Type B pancreatic cell (in vitro differentiated cells): ENCODE data around the gene NTSR2. TPM values are rescaled to one million over a fixed set of nuclear protein-coding genes. Genes with fewer than 3 reads are reported as not detected.

Experiments
- DNase-seq: peaks from one replicate; pipeline ENCODE4 v3.0.0; 2021; ENCODE audit warnings: mixed read lengths; ENCODE audit not compliant: unreplicated experiment; ENCODE audit errors: extremely low spot score
- H3K27ac Mint-ChIP-seq: 2 replicates; pipeline ENCODE4 v1.8.0; 2021; ENCODE audit warnings: mild to moderate bottlenecking, mixed read lengths
- H3K27me3 Mint-ChIP-seq: 2 replicates; pipeline ENCODE4 v1.8.0; 2021; ENCODE audit warnings: mixed read lengths
- H3K36me3 Mint-ChIP-seq: 2 replicates; pipeline ENCODE4 v1.8.0; 2021; ENCODE audit warnings: mixed read lengths
- H3K4me1 Mint-ChIP-seq: one replicate; pipeline ENCODE4 v1.8.0; 2021; ENCODE audit warnings: mixed read lengths; ENCODE audit not compliant: unreplicated experiment
- H3K4me3 Mint-ChIP-seq: 2 replicates; pipeline ENCODE4 v1.8.0; 2021; ENCODE audit warnings: mild to moderate bottlenecking, mixed read lengths
- H3K9me3 Mint-ChIP-seq: 2 replicates; pipeline ENCODE4 v1.8.0; 2021; ENCODE audit warnings: mixed read lengths
- CTCF ChIP-seq: fragments of 200-600 bp; sonication (generic); conservative IDR thresholded peaks from 2 replicates; pipeline ENCODE4 v1.5.0; 2021; ENCODE audit warnings: antibody characterized with exemption, mild to moderate bottlenecking
- total RNA-seq: library from RNA; stranded (reverse); gene quantifications from 2 replicates; pipeline ENCODE4 v1.2.1, GENCODE V29; 2021; ENCODE audit warnings: low replicate concordance

Gene NTSR2
- total RNA-seq, 1 donor from 2014 or later, result not detected

- peaks cover 5% of the 10 kb centered on the region for H3K4me1 Mint-ChIP-seq
Observed at GRCh38 chr2:11657646-11658045, 12.3 kb downstream of the NTSR2 start.

GRCh38 chr2:11657195-11657594 lies 12.8 kb downstream of the NTSR2 start:
- Mint-ChIP-seq H3K4me3 (no peak overlapping the region), H3K4me1 (peaks cover 5% of the 10 kb centered on the region), H3K27me3 (peaks cover 23% of the 10 kb centered on the region), H3K36me3 (no peaks in the 10 kb centered on the region), H3K9me3 (peaks cover 3% of the 10 kb centered on the region), H3K27ac (no peak overlapping the region)
- no peak for DNase-seq
- TF ChIP-seq CTCF, result no peak

More at GRCh38 chr2:11657646-11658045, 12.3 kb downstream of the NTSR2 start:
- H3K27me3 Mint-ChIP-seq, result peaks cover 23% of the 10 kb centered on the region
- H3K27ac Mint-ChIP-seq, result no peak overlapping the region
- peaks cover 4% of the 10 kb centered on the region for H3K9me3 Mint-ChIP-seq
- H3K36me3 Mint-ChIP-seq, result no peaks in the 10 kb centered on the region
- H3K4me3 Mint-ChIP-seq, result no peak overlapping the region
- DNase-seq, result peak; percentile 65
- no peak for TF ChIP-seq CTCF

GRCh38 chr2:11656671-11657101 lies 13.3 kb downstream of the NTSR2 start:
- no peak overlapping the region for H3K4me3 Mint-ChIP-seq
- H3K4me1 Mint-ChIP-seq, result peaks cover 5% of the 10 kb centered on the region
- no peaks in the 10 kb centered on the region for H3K36me3 Mint-ChIP-seq
- TF ChIP-seq CTCF, result no peak
- DNase-seq, result peak; percentile 67
- no peaks in the 10 kb centered on the region for H3K9me3 Mint-ChIP-seq
- peaks cover 23% of the 10 kb centered on the region for H3K27me3 Mint-ChIP-seq
- no peak overlapping the region for H3K27ac Mint-ChIP-seq

- Mint-ChIP-seq H3K27ac (no peak overlapping the region), H3K27me3 (peaks cover 21% of the 10 kb centered on the region), H3K9me3 (no peaks in the 10 kb centered on the region), H3K36me3 (no peaks in the 10 kb centered on the region), H3K4me3 (no peak overlapping the region), H3K4me1 (peaks cover 5% of the 10 kb centered on the region)
- DNase-seq, result no peak
- no peak for TF ChIP-seq CTCF
Observed at GRCh38 chr2:11656252-11656651, 13.7 kb downstream of the NTSR2 start.

GRCh38 chr2:11655495-11655894 lies 14.5 kb downstream of the NTSR2 start:
- no peak for DNase-seq
- Mint-ChIP-seq H3K4me1 (peaks cover 5% of the 10 kb centered on the region), H3K27ac (no peak overlapping the region), H3K4me3 (no peak overlapping the region), H3K27me3 (peaks cover 15% of the 10 kb centered on the region), H3K9me3 (no peaks in the 10 kb centered on the region), H3K36me3 (no peaks in the 10 kb centered on the region)
- no peak for TF ChIP-seq CTCF

- TF ChIP-seq CTCF, result no peak
- Mint-ChIP-seq H3K4me1 (peaks cover 5% of the 10 kb centered on the region), H3K27me3 (peaks cover 4% of the 10 kb centered on the region), H3K9me3 (no peaks in the 10 kb centered on the region), H3K27ac (no peak overlapping the region), H3K36me3 (no peaks in the 10 kb centered on the region), H3K4me3 (no peak overlapping the region)
- no peak for DNase-seq
Observed at GRCh38 chr2:11652553-11652952, 17.4 kb downstream of the NTSR2 start.
